Peyer's patch (tissue), 4 donors: ENCODE data around the gene PRR19. TPM values are rescaled to one million over a fixed set of nuclear protein-coding genes. Genes with fewer than 3 reads are reported as not detected.

Experiments
- DNase-seq, 3 donors: peaks; one replicate each; pipeline ENCODE4 v3.0.0-alpha.2; 2017 to 2019
- H3K27ac ChIP-seq, 4 donors: fragments of 200-600 bp; sonication (generic); one replicate each; pipeline ENCODE4 v1.5.1; 2016 to 2019
- H3K27me3 ChIP-seq, 2 donors: fragments of 200-600 bp; sonication (generic); one replicate each; pipeline ENCODE4 v1.5.1; 2019
- H3K36me3 ChIP-seq, 3 donors: fragments of 200-600 bp; sonication (generic); one replicate each; pipeline ENCODE4 v1.5.1; 2016 to 2019
- H3K4me1 ChIP-seq, 4 donors: fragments of 200-600 bp; sonication (generic); one replicate each; pipeline ENCODE4 v1.5.1; 2016 to 2019
- H3K4me3 ChIP-seq, 4 donors: fragments of 200-600 bp; sonication (generic); 1 replicate in 3 of 4; 2 replicates in 1 of 4; pipeline ENCODE4 v1.5.1; 2016 to 2019; ENCODE audit warnings: mild to moderate bottlenecking in 1 of 4
- H3K9me3 ChIP-seq, 4 donors: fragments of 200-600 bp; sonication (generic); one replicate each; pipeline ENCODE4 v1.5.1; 2016 to 2019; ENCODE audit warnings: mild to moderate bottlenecking in 1 of 4
- POLR2A ChIP-seq, 2 donors: fragments of 450-650 bp; IDR thresholded peaks; one replicate each; pipeline ENCODE4 v1.5.1; 2017; ENCODE audit warnings: antibody characterized with exemption in 2 of 2, mild to moderate bottlenecking in 2 of 2, moderate library complexity in 2 of 2
- small RNA-seq, 2 donors: library from RNA; depleted of rRNA; stranded (forward); fragments of <200 nt; gene quantifications; one replicate each; pipeline ENCODE3, GENCODE V24; 2016
- total RNA-seq, 4 donors: library from RNA; depleted of rRNA; stranded (reverse); fragments of >200 nt; gene quantifications; one replicate each; pipeline ENCODE4 v1.1.0, GENCODE V29; 2016

The PRR19 gene
- total RNA-seq, 4 donors from 2014 or later = 1.1 TPM; not detected in 2

- Histone ChIP-seq H3K27me3 (no peaks in the 10 kb centered on the region), H3K27ac (no peak overlapping the region), H3K4me1 (no peaks in the 10 kb centered on the region), H3K9me3 (no peaks in the 10 kb centered on the region), H3K4me3 (no peak overlapping the region), H3K36me3 (peaks cover 0 to 50% (median 0%) of the 10 kb centered on the region in 3 donors)
- DNase-seq = no peak
- no peak for TF ChIP-seq POLR2A (IDR thresholded peaks at IDR 0.05)
Measured at GRCh38 chr19:42357290-42357689, 55.4 kb downstream of the PRR19 start.

Small RNA genes within 50 kb of the gene (small RNA-seq; reads per million reads assigned to genes)
- gene MIR8077 = 0 reads per million in 2 donors

Other genes with a start within 250 kb of the PRR19 start
- 1 to 10 TPM in 2 of 4 donors, under 1 TPM in 2; 0.57 to 7.4 (median 0.89) TPM for gene GRIK5, start 231.9 kb upstream of the PRR19 start, total RNA-seq
- 10 to 100 TPM; 11.0 to 24.2 (median 17.0) TPM for gene ZNF574, start 226.0 kb upstream of the PRR19 start, total RNA-seq
- 10 to 100 TPM in 1 of 4 donors, 1 to 10 TPM in 2, under 1 TPM in 1; 0.88 to 30.5 (median 3.2) TPM for gene POU2F2, start 169.7 kb upstream of the PRR19 start, total RNA-seq
- 10 to 100 TPM; 20.6 to 60.2 (median 51.6) TPM for gene DEDD2, start 84.5 kb upstream of the PRR19 start, total RNA-seq
- 10 to 100 TPM in 3 of 4 donors, 1 to 10 TPM in 1; 9.1 to 14.0 (median 12.3) TPM for gene ZNF526, start 81.8 kb upstream of the PRR19 start, total RNA-seq
- 10 to 100 TPM; 31.4 to 44.1 (median 41.0) TPM for gene GSK3A, start 59.5 kb upstream of the PRR19 start, total RNA-seq
- 10 to 100 TPM; 13.2 to 85.4 (median 49.3) TPM for gene ERF, start 47.0 kb upstream of the PRR19 start, total RNA-seq
- gene CIC, start 32.9 kb upstream of the PRR19 start, total RNA-seq = 10 to 100 TPM; 40.5 to 72.8 (median 67.2) TPM
- 10 to 100 TPM in 2 of 4 donors, 1 to 10 TPM in 2; 8.6 to 42.1 (median 10.2) TPM for gene PAFAH1B3, start 492 bp downstream of the PRR19 start, total RNA-seq
- gene TMEM145, start 11.2 kb downstream of the PRR19 start, total RNA-seq = not detected
- gene MEGF8, start 23.5 kb downstream of the PRR19 start, total RNA-seq = 10 to 100 TPM; 12.3 to 30.8 (median 22.3) TPM
- 1 to 10 TPM in 1 of 4 donors, not detected in 3; 3.8 TPM for gene CNFN, start 88.2 kb downstream of the PRR19 start, total RNA-seq
- 10 to 100 TPM; 28.9 to 46.6 (median 34.8) TPM for gene LIPE, start 125.3 kb downstream of the PRR19 start, total RNA-seq
- not detected for gene CXCL17, start 140.8 kb downstream of the PRR19 start, total RNA-seq
- gene CEACAM1, start 226.3 kb downstream of the PRR19 start, total RNA-seq = 100 to 1,000 TPM in 2 of 4 donors, 10 to 100 TPM in 1, 1 to 10 TPM in 1; 5.0 to 146 (median 93.3) TPM